MM.1S (cell line): ENCODE results near the gene BOC.

Experiments
- CTCF ChIP-seq: fragments of 300-600 bp; sonication (generic); IDR thresholded peaks from 2 replicates; pipeline ENCODE4 v1.5.1; 2016; ENCODE audit warnings: antibody characterized with exemption, low read length, mixed read lengths
- EZH2 ChIP-seq: fragments of 300-600 bp; sonication (generic); optimal IDR thresholded peaks from 2 replicates; pipeline ENCODE3; 2017; ENCODE audit warnings: low read depth, mild to moderate bottlenecking, antibody characterized with exemption, low read length, mixed read lengths

GRCh38 chr3:113211330-113212149 lies at the start of gene BOC:
- TF ChIP-seq CTCF (no peak), EZH2 (no peak)
